ENCODE data around the gene FHIT. TPM values are rescaled to one million over a fixed set of nuclear protein-coding genes. Genes with fewer than 3 reads are reported as not detected.

Gene FHIT
- total and polyA plus RNA-seq, 2 experiments from 2014 or later, result 0.22 to 0.90 TPM

- H3K4me1 ChIP-seq (ENCODE audit: insufficient read depth), result no peaks in the 10 kb centered on the region
- in situ Hi-C loops (cut with MboI), result no loop called here
- no peak for DNase-seq
- H3F3A ChIP-seq (ENCODE audit: insufficient read depth), result no peaks in the 10 kb centered on the region
- peaks cover 3% of the 10 kb centered on the region for H3K9me3 ChIP-seq (ENCODE audit: low read depth)
- H3K4me3 ChIP-seq, result no peak overlapping the region
- TF ChIP-seq EZH2 (IDR thresholded peaks at IDR 0.05; ENCODE audit: insufficient read depth, poor library complexity, severe bottlenecking) (no peak), EZH2phosphoT487 (IDR thresholded peaks at IDR 0.05; ENCODE audit: insufficient read depth, low read depth) (no peak)
- H4K20me1 ChIP-seq (ENCODE audit: insufficient read depth), result no peaks in the 10 kb centered on the region
- H3K79me2 ChIP-seq (ENCODE audit: insufficient read depth), result no peaks in the 10 kb centered on the region
- H3K9me2 ChIP-seq (ENCODE audit: insufficient read depth), result no peaks in the 10 kb centered on the region
- no peak overlapping the region for H2AFZ ChIP-seq
- no peak overlapping the region for H3K27ac ChIP-seq
- H3K36me3 ChIP-seq (ENCODE audit: low read depth), result no peaks in the 10 kb centered on the region
- H3K9ac ChIP-seq, result no peak overlapping the region
- no peaks in the 10 kb centered on the region for H3K27me3 ChIP-seq (replicated peaks; ENCODE audit: insufficient read depth)
- H3K4me2 ChIP-seq (ENCODE audit: unreplicated experiment), result no peak overlapping the region
These were observed 1177.3 kb downstream of the FHIT start for GRCh38 chr3:60073942-60074341.

DNA sequence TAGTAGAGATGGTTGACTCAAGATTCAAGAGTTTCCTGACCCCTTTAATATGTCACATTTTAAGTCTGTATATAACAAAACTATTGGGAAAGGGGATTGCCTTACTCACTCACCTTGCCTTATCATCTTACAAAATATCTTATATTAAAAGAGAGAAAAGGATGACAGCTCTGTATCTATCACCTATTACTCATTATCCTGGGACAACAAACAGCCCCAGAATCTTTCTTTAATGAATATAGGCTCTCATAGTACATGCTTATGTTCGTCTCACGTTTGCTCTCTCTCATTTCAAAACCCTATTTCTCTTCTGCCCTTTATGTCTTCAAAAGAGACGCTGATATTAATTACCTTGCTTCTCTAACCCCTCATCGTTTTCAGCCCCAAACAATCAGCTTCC lies 1178.0 kb downstream of the FHIT start:
- H2AFZ ChIP-seq, result no peak overlapping the region
- no peak overlapping the region for H3K4me2 ChIP-seq (ENCODE audit: unreplicated experiment)
- no peaks in the 10 kb centered on the region for H3K27me3 ChIP-seq (replicated peaks; ENCODE audit: insufficient read depth)
- no peaks in the 10 kb centered on the region for H3F3A ChIP-seq (ENCODE audit: insufficient read depth)
- no peaks in the 10 kb centered on the region for H3K36me3 ChIP-seq (ENCODE audit: low read depth)
- peaks cover 3% of the 10 kb centered on the region for H3K9me3 ChIP-seq (ENCODE audit: low read depth)
- no peak for TF ChIP-seq EZH2phosphoT487 (IDR thresholded peaks at IDR 0.05; ENCODE audit: insufficient read depth, low read depth)
- no peak for TF ChIP-seq EZH2 (IDR thresholded peaks at IDR 0.05; ENCODE audit: insufficient read depth, poor library complexity, severe bottlenecking)
- H4K20me1 ChIP-seq (ENCODE audit: insufficient read depth), result no peaks in the 10 kb centered on the region
- no peak overlapping the region for H3K27ac ChIP-seq
- WGBS, 2 experiments (ENCODE audit: low coverage in 1 of 2, low lambda C conversion rate in 2 of 2, missing lambda C conversion rate in 2 of 2), result 43 to 45% methylated on average over 4 of the region's 4 CpGs
- H3K4me1 ChIP-seq (ENCODE audit: insufficient read depth), result no peaks in the 10 kb centered on the region
- DNase-seq, result no peak
- no peak overlapping the region for H3K4me3 ChIP-seq
- H3K9ac ChIP-seq, result no peak overlapping the region
- in situ Hi-C loops (cut with MboI), result no loop called here
- H3K79me2 ChIP-seq (ENCODE audit: insufficient read depth), result no peaks in the 10 kb centered on the region
- no peaks in the 10 kb centered on the region for H3K9me2 ChIP-seq (ENCODE audit: insufficient read depth)

- Histone ChIP-seq H3K4me1 (ENCODE audit: insufficient read depth) (peaks cover 4% of the 10 kb centered on the region), H3K4me3 (no peak overlapping the region), H3K9me3 (ENCODE audit: low read depth) (no peaks in the 10 kb centered on the region), H3K9ac (no peak overlapping the region), H3K79me2 (ENCODE audit: insufficient read depth) (no peaks in the 10 kb centered on the region), H3F3A (ENCODE audit: insufficient read depth) (no peaks in the 10 kb centered on the region), H4K20me1 (ENCODE audit: insufficient read depth) (no peaks in the 10 kb centered on the region), H3K9me2 (ENCODE audit: insufficient read depth) (no peaks in the 10 kb centered on the region), H3K36me3 (ENCODE audit: low read depth) (no peaks in the 10 kb centered on the region), H3K27ac (no peak overlapping the region), H3K4me2 (ENCODE audit: unreplicated experiment) (no peak overlapping the region), H3K27me3 (replicated peaks; ENCODE audit: insufficient read depth) (no peaks in the 10 kb centered on the region), H2AFZ (no peak overlapping the region)
- no peak for DNase-seq
- 33 to 40% methylated on average over 3 of the region's 3 CpGs for WGBS, 2 experiments (ENCODE audit: low coverage in 1 of 2, low lambda C conversion rate in 2 of 2, missing lambda C conversion rate in 2 of 2)
- TF ChIP-seq EZH2 (IDR thresholded peaks at IDR 0.05; ENCODE audit: insufficient read depth, poor library complexity, severe bottlenecking) (no peak), EZH2phosphoT487 (IDR thresholded peaks at IDR 0.05; ENCODE audit: insufficient read depth, low read depth) (no peak)
- in situ Hi-C loops (cut with MboI), result no loop called here
These were observed 1180.9 kb downstream of the FHIT start for GRCh38 chr3:60070366-60070765.

- no peak for DNase-seq
- H3K9me2 ChIP-seq (ENCODE audit: insufficient read depth), result no peaks in the 10 kb centered on the region
- 53 to 66% methylated on average over 2 of the region's 2 CpGs for WGBS, 2 experiments (ENCODE audit: low coverage in 1 of 2, low lambda C conversion rate in 2 of 2, missing lambda C conversion rate in 2 of 2)
These were observed 1185.9 kb downstream of the FHIT start for GRCh38 chr3:60065227-60065868.

More at GRCh38 chr3:60065227-60065868, 1185.9 kb downstream of the FHIT start:
- no peak for TF ChIP-seq EZH2phosphoT487 (IDR thresholded peaks at IDR 0.05; ENCODE audit: insufficient read depth, low read depth)
- TF ChIP-seq EZH2 (IDR thresholded peaks at IDR 0.05; ENCODE audit: insufficient read depth, poor library complexity, severe bottlenecking), result no peak
- H4K20me1 ChIP-seq (ENCODE audit: insufficient read depth), result no peaks in the 10 kb centered on the region
- no peak overlapping the region for H3K4me2 ChIP-seq (ENCODE audit: unreplicated experiment)
- H3K36me3 ChIP-seq (ENCODE audit: low read depth), result no peaks in the 10 kb centered on the region
- H2AFZ ChIP-seq, result no peak overlapping the region
- no peaks in the 10 kb centered on the region for H3F3A ChIP-seq (ENCODE audit: insufficient read depth)
- H3K9me3 ChIP-seq (ENCODE audit: low read depth), result no peaks in the 10 kb centered on the region
- H3K27me3 ChIP-seq (replicated peaks; ENCODE audit: insufficient read depth), result no peaks in the 10 kb centered on the region
- no peaks in the 10 kb centered on the region for H3K79me2 ChIP-seq (ENCODE audit: insufficient read depth)
- H3K9ac ChIP-seq, result no peak overlapping the region
- H3K4me1 ChIP-seq (ENCODE audit: insufficient read depth), result peaks cover 12% of the 10 kb centered on the region
- H3K27ac ChIP-seq, result no peak overlapping the region
- H3K4me3 ChIP-seq, result no peak overlapping the region
- in situ Hi-C loops (cut with MboI), result no loop called here

All from GM23248 (cell line).